ENCODE measurements around the gene SUMO2. TPM values are rescaled to one million over a fixed set of nuclear protein-coding genes. Genes with fewer than 3 reads are reported as not detected.

The SUMO2 gene
- total and polyA plus RNA-seq, 2 of the 8 experiments (the other 6 are each of a cell fraction or from before 2014, with no cell fraction given), result 184 to 779 TPM

GRCh38 chr17:75173526-75173925 lies 9.2 kb downstream of the SUMO2 start:
- Histone ChIP-seq H3K27me3 (replicated peaks in 1 of 4; ENCODE audit: control insufficient read depth in 3 of 4, extremely low read depth in 1 of 4, insufficient read depth in 3 of 4, low read length in 3 of 4) (no peaks in the 10 kb centered on the region), H3K4me2 (ENCODE audit: insufficient read depth in 1 of 2, low read depth in 2 of 2, low read length in 2 of 2) (no peak overlapping the region), H3K4me3 (ENCODE audit: extremely low read depth in 1 of 4, insufficient read depth in 2 of 4, low read depth in 3 of 4, low read length in 4 of 4) (no peak overlapping the region), H4K8ac (ENCODE audit: extremely low read depth, insufficient read depth, low read length) (no peak overlapping the region), H3K56ac (replicated peaks; ENCODE audit: insufficient read length, low read depth, low read length) (no peak overlapping the region), H3K9ac (replicated peaks in 1 of 4; ENCODE audit: extremely low read depth in 1 of 4, low read depth in 3 of 4, low read length in 3 of 4) (no peak overlapping the region; a peak in 1 of 7 replicates), H4K91ac (replicated peaks; ENCODE audit: insufficient read length, low read length) (no peak overlapping the region), H4K20me1 (replicated peaks in 1 of 2; ENCODE audit: control insufficient read depth in 1 of 2, insufficient read depth in 2 of 2, low read length in 2 of 2) (peaks cover 12 to 15% of the 10 kb centered on the region in 2 experiments), H4K5ac (ENCODE audit: insufficient read length, low read depth, low read length) (no peak overlapping the region), H2AK5ac (ENCODE audit: low read depth, low read length) (no peak overlapping the region), H2BK20ac (ENCODE audit: low read length) (no peak overlapping the region), H3K4me1 (replicated peaks in 1 of 4; ENCODE audit: control insufficient read depth in 3 of 4, insufficient read depth in 4 of 4, low read length in 3 of 4) (no peaks in the 10 kb centered on the region; a peak in 1 of 7 replicates), H3K9me3 (ENCODE audit: insufficient read depth in 2 of 2, low read depth in 1 of 2, low read length in 1 of 2) (no peaks in the 10 kb centered on the region), H2BK5ac (ENCODE audit: low read depth, low read length) (no peak overlapping the region), H3K14ac (ENCODE audit: insufficient read length) (no peak overlapping the region), H2BK15ac (ENCODE audit: low read length) (no peak overlapping the region), H3K79me1 (ENCODE audit: low read depth, low read length) (no peaks in the 10 kb centered on the region; the same call in 1 of the 2 replicates), H2BK120ac (replicated peaks; ENCODE audit: low read depth, low read length) (no peak overlapping the region), H3K4ac (replicated peaks; ENCODE audit: insufficient read length, low read depth, low read length) (no peak overlapping the region), H3K36me3 (ENCODE audit: control insufficient read depth in 2 of 4, insufficient read depth in 4 of 4, low read length in 3 of 4) (peaks cover 25 to 86% (median 47%) of the 10 kb centered on the region in 4 experiments), H2BK12ac (ENCODE audit: low read depth, low read length) (no peak overlapping the region), H3K23ac (ENCODE audit: insufficient read length) (no peak overlapping the region), H3K79me2 (ENCODE audit: control insufficient read depth in 1 of 2, insufficient read depth in 2 of 2, low read length in 2 of 2) (peaks cover 0 to 73% of the 10 kb centered on the region in 2 experiments; a peak in 2 of 4 replicates), H3K27ac (ENCODE audit: low read depth, low read length) (no peak overlapping the region; the same call in 1 of the 2 replicates), H2AFZ (ENCODE audit: low read length) (no peak overlapping the region), H3K18ac (ENCODE audit: extremely low read depth, low read length) (no peak overlapping the region), H3K23me2 (ENCODE audit: low read depth, low read length) (no peaks in the 10 kb centered on the region)
- CTCF ChIA-PET (ENCODE audit: partially characterized antibody), result interaction anchor here (0.7 to 2.4 kb wide), 11 partner anchors 10 to 119 kb away, joined by 3 to 11 read pairs (median 3); no protein-coding TSS in a partner anchor
- FAIRE-seq, result no peak
- no peak for TF ChIP-seq CTCF (IDR thresholded peaks at IDR 0.05; ENCODE audit: control extremely low read depth in 1 of 3, insufficient read depth in 1 of 3, low read depth in 1 of 3, low read length in 3 of 3)
- no peak for TF ChIP-seq BRCA1 (IDR thresholded peaks at IDR 0.05; ENCODE audit: low read depth, low read length)
- TF ChIP-seq ZNF274 (IDR thresholded peaks at IDR 0.05; ENCODE audit: borderline replicate concordance, extremely low read depth, low read length), result no peak
- no peak for TF ChIP-seq CHD2 (IDR thresholded peaks at IDR 0.05; ENCODE audit: low read length)
- 96% methylated on average over 4 of the region's 4 CpGs; no CpG with 5 or more reads in 1 of the 2 experiments for WGBS, 2 experiments (ENCODE audit: extremely low coverage in 1 of 2, insufficient coverage in 1 of 2, insufficient read length in 1 of 2, insufficient replicate concordance in 2 of 2, low coverage in 1 of 2, low lambda C conversion rate in 2 of 2, missing lambda C conversion rate in 1 of 2)
- no peak for DNase-seq (ENCODE audit: low read depth in 1 of 2, low spot score in 2 of 2)
- POLR2A ChIA-PET (ENCODE audit: partially characterized antibody), result interaction anchor here (1.1 to 14.7 kb wide), 10 partner anchors 8 to 63 kb away, joined by 3 to 213 read pairs (median 9); partner anchors contain the start of genes ARMC7, JPT1, NT5C and SUMO2

All from H1 (cell line).